Lung microvascular endothelial cell (primary cell): ENCODE data around the gene RPL18A. TPM values are rescaled to one million over a fixed set of nuclear protein-coding genes. Genes with fewer than 3 reads are reported as not detected.
A peak's percentile ranks its signal among the peaks of the same experiment; 100 is the strongest.

Experiments used
- DNase-seq, 2 donors: peaks; one replicate each; pipeline versions ENCODE4 v3.0.0 to v3.0.0-alpha.2; 2010; ENCODE audit warnings: low read depth in 2 of 2
- total RNA-seq: library from RNA; depleted of rRNA; stranded (reverse); fragments of >200 nt; gene quantifications from 2 replicates; pipeline ENCODE4 v1.2.1, GENCODE V29; 2014

RPL18A gene
- total RNA-seq, 1 donor from 2014 or later, result 1,496 TPM

- DNase-seq, result peak; percentile 68 to 84
Measured at GRCh38 chr19:17841810-17842662, 17.7 kb upstream of the RPL18A start.

- DNase-seq, result no peak
Measured at GRCh38 chr19:17842663-17843291, 16.9 kb upstream of the RPL18A start.

- no peak for DNase-seq
Measured at GRCh38 chr19:17843292-17843827, 16.4 kb upstream of the RPL18A start.

GRCh38 chr19:17843908-17844490, 15.7 kb upstream of the RPL18A start:
- no peak for DNase-seq

- no peak for DNase-seq
Measured at GRCh38 chr19:17846146-17846545, 13.6 kb upstream of the RPL18A start.

- peak; percentile 73 to 75 for DNase-seq
Measured at GRCh38 chr19:17847538-17848366, 12.0 kb upstream of the RPL18A start, which contains the start of gene JAK3. JAK3 (minus strand) TSS chr19:17847982; CDS start chr19:17844417, 3,565 bp downstream.

GRCh38 chr19:17848595-17849292, 11.0 kb upstream of the RPL18A start:
- no peak for DNase-seq

GRCh38 chr19:17854061-17854460, 5.6 kb upstream of the RPL18A start:
- DNase-seq, result no peak

GRCh38 chr19:17855280-17856152, 4.2 kb upstream of the RPL18A start:
- peak; percentile 65 to 80 for DNase-seq

GRCh38 chr19:17860331-17860992, 752 bp downstream of the RPL18A start:
- peak; percentile 48 to 60 for DNase-seq

- no peak for DNase-seq
Measured at GRCh38 chr19:17860993-17861360, 1.3 kb downstream of the RPL18A start.

- no peak for DNase-seq
Measured at GRCh38 chr19:17861542-17862402, 2.1 kb downstream of the RPL18A start.

- no peak for DNase-seq
Measured at GRCh38 chr19:17862711-17863519, 3.2 kb downstream of the RPL18A start.

GRCh38 chr19:17863520-17864182, 3.9 kb downstream of the RPL18A start:
- DNase-seq, result no peak

GRCh38 chr19:17865364-17866311, 5.9 kb downstream of the RPL18A start:
- DNase-seq, result no peak
